ACC112 (cell line): ENCODE results near the gene LZTR1.
"Not testable (repeated sequence)": the region's sequence is repeated elsewhere in the genome, so short reads cannot be mapped to it uniquely, and the experiment has no call there.

Experiments used
- H2AFZ ChIP-seq: fragments of 200-600 bp; sonication (generic); one replicate; pipeline ENCODE4 v1.6.0; 2017; ENCODE audit warnings: antibody characterized with exemption, low read length; ENCODE audit not compliant: unreplicated experiment
- H3K27ac ChIP-seq: fragments of 200-600 bp; sonication (generic); 2 replicates; pipeline ENCODE4 v1.5.1; 2014; ENCODE audit warnings: low read depth, mild to moderate bottlenecking, antibody characterized with exemption, low read length, moderate library complexity
- H3K27me3 ChIP-seq: fragments of 200-600 bp; sonication (generic); 2 replicates; pipeline ENCODE4 v1.6.1; 2014; ENCODE audit warnings: mild to moderate bottlenecking, antibody characterized with exemption, low read length, moderate library complexity, mixed read lengths; ENCODE audit not compliant: insufficient read depth
- H3K36me3 ChIP-seq: fragments of 200-600 bp; sonication (generic); 2 replicates; pipeline ENCODE4 v1.6.1; 2016; ENCODE audit warnings: mild to moderate bottlenecking, antibody characterized with exemption, low read length, moderate library complexity, mixed read lengths; ENCODE audit not compliant: insufficient read depth
- H3K4me1 ChIP-seq: fragments of 200-600 bp; sonication (generic); one replicate; pipeline ENCODE4 v1.6.1; 2016; ENCODE audit warnings: low read length, mixed read lengths; ENCODE audit not compliant: insufficient read depth, unreplicated experiment, control insufficient read depth
- H3K4me3 ChIP-seq: fragments of 200-600 bp; sonication (generic); 2 replicates; pipeline ENCODE4 v1.5.1; 2014; ENCODE audit warnings: mild to moderate bottlenecking, low read depth, low read length
- H3K79me2 ChIP-seq: fragments of 200-600 bp; sonication (generic); one replicate; pipeline ENCODE4 v1.6.0; 2016; ENCODE audit warnings: low read length; ENCODE audit not compliant: control insufficient read depth, unreplicated experiment, insufficient read depth

Gene LZTR1

DNA sequence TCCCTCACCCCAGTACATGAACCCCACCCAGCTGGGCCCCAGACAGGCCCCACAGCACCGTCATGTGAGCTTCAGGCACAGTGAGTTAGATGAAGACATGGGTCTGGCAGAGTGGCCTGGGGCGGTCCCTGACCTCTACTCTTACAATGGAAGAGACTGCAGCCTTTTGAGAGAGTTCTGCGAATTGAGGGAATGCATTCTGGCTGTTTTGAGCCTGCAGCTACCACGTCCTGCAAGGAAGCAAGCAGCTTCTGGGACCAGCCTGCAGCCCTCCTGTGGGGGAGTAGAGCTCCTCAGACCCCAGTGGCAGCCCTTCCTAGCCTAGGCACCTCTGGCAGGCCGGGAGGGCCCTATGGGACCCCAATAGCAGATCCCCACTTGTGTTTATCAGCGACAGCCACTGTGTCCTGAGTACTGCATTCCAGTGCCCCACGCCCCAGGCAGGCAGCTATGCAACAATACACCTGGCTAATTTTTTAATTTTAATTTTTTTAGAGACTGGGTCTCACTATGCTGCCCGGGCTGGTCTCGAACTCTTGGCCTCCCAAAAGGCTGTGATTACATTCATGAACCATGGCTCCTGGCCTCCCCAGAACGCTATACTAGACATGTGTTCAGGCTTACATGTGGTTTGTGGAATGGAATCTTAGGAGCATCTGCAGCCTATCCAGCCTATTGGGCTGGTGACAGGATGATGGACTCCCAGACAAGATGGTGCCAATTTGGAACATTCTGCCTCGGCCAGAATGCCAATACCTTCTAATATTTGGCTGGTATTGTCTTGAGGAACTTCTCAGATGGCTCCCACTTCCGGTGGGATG, 51.0 kb downstream of the LZTR1 start:
- no peaks in the 10 kb centered on the region for H3K79me2 ChIP-seq
- H3K27me3 ChIP-seq, result no peaks in the 10 kb centered on the region; the same call in 1 of the 2 replicates
- no peak overlapping the region for H2AFZ ChIP-seq
- peaks cover 7% of the 10 kb centered on the region for H3K4me1 ChIP-seq
- no peaks in the 10 kb centered on the region for H3K36me3 ChIP-seq
- H3K27ac ChIP-seq, result no peak overlapping the region
- H3K4me3 ChIP-seq, result no peak overlapping the region

DNA sequence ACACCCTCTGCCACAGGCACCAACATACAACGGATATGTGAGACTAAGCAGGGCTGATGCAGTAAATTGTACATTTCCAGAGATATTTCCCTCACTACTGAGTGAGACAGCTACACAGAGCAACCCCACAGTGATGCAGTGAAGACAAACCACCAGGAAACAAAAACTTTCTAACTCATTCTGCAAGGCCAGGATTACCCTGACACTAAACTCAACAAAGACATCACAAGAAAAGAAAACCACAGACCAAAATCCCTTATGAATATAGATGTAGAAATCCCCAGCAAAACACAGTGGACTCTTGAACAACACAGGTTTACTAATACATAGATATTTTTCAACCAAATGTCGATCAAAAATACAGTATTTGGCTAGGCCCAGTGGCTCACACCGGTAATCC, 51.8 kb downstream of the LZTR1 start:
- Histone ChIP-seq H2AFZ (no peak overlapping the region), H3K27me3 (no peaks in the 10 kb centered on the region; the same call in 1 of the 2 replicates), H3K4me1 (peaks cover 12% of the 10 kb centered on the region), H3K79me2 (no peaks in the 10 kb centered on the region), H3K4me3 (no peak overlapping the region), H3K27ac (no peak overlapping the region), H3K36me3 (no peaks in the 10 kb centered on the region)

DNA sequence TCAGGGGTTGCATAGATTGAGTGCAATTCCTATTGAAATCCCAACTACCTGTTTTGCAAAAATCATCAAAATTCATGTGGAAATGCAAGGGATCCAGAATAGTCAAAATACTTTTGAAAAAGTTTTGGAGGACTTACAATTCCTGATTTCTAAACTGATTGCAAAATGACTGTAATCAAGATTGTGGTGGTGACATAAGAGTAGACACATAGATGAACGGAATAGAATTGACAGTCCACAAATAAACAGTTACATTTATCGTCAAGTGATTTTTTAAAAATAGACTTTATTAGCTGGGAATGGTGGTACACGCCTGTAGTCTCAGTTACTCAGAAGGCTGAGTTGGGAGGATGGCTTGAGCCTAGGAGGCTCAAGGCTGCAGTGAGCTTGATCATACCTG, 52.9 kb downstream of the LZTR1 start:
- H3K27me3 ChIP-seq, result no peaks in the 10 kb centered on the region; the same call in 1 of the 2 replicates
- peaks cover 12% of the 10 kb centered on the region for H3K4me1 ChIP-seq
- H3K36me3 ChIP-seq, result no peaks in the 10 kb centered on the region
- no peak overlapping the region for H3K27ac ChIP-seq
- H3K79me2 ChIP-seq, result no peaks in the 10 kb centered on the region
- no peak overlapping the region for H3K4me3 ChIP-seq
- no peak overlapping the region for H2AFZ ChIP-seq

DNA sequence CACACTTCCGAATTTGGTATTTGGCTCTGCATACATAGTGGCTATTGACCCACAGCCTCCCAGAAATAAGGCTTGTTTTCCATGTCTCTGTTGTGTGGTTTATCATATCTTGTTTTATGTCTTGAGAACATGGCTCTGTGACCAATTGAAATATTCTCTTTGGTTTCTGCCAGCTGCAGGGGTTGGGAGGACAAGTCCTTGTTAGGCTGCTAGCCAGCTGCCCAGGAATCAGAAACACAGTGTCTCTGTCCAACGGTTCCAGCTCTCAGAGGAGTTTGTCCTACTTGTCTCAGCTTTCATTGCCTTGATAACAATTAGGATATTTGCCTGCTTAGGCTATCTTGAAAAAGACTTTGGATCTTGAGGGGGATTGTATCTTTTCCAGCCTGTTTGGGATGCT, 56.3 kb downstream of the LZTR1 start:
- Histone ChIP-seq H2AFZ (peak overlapping the region; percentile 48), H3K4me1 (peaks cover 23% of the 10 kb centered on the region), H3K27me3 (no peaks in the 10 kb centered on the region), H3K27ac (peak overlapping the region; percentile 67), H3K4me3 (no peak overlapping the region), H3K36me3 (no peaks in the 10 kb centered on the region), H3K79me2 (no peaks in the 10 kb centered on the region)

DNA sequence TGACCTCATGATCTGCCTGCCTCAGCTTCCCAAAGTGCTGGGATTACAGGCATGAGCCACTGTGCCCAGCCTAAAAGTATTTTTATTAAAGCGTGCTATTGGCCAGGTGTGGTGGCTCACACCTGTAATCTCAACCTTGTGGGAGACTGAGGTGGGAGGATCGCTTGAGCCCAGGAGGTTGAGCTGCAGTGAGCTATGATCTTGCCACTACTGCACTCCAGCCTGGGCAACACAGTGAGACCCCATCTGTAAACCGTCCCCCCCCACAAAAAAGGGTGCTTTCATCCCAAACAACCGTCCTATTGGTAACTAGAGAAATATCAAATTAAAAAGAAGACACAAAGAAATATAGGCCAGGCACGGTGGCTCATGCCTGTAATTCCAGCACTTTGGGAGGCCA, 57.1 kb downstream of the LZTR1 start:
- not testable (repeated sequence) for H3K27ac ChIP-seq, H2AFZ ChIP-seq, H3K79me2 ChIP-seq, H3K4me3 ChIP-seq, H3K27me3 ChIP-seq, H3K36me3 ChIP-seq
- H3K4me1 ChIP-seq, result peaks cover 25% of the 10 kb centered on the region

DNA sequence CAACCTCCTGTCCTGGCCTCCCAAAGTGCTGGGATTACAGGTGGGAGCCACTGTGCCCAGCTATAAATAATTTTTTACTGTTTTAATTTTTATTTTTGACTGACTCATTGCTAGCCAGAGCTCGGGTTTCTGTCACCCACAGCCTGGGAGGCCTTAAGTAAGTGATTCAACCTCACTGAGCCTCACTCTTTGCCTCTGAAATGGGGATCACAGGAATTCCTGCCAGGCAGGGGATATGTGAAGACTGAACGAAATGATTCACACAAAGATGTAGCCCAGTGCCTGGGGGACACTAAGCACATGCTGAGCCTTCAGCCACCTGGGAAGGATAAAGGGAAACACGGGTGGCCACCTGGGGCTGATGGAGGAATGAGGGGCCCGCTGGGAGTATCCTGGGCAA, 59.8 kb downstream of the LZTR1 start:
- Histone ChIP-seq H3K4me1 (peaks cover 34% of the 10 kb centered on the region), H3K27ac (no peak overlapping the region), H3K36me3 (no peaks in the 10 kb centered on the region), H2AFZ (no peak overlapping the region), H3K4me3 (no peak overlapping the region), H3K27me3 (no peaks in the 10 kb centered on the region), H3K79me2 (no peaks in the 10 kb centered on the region)

DNA sequence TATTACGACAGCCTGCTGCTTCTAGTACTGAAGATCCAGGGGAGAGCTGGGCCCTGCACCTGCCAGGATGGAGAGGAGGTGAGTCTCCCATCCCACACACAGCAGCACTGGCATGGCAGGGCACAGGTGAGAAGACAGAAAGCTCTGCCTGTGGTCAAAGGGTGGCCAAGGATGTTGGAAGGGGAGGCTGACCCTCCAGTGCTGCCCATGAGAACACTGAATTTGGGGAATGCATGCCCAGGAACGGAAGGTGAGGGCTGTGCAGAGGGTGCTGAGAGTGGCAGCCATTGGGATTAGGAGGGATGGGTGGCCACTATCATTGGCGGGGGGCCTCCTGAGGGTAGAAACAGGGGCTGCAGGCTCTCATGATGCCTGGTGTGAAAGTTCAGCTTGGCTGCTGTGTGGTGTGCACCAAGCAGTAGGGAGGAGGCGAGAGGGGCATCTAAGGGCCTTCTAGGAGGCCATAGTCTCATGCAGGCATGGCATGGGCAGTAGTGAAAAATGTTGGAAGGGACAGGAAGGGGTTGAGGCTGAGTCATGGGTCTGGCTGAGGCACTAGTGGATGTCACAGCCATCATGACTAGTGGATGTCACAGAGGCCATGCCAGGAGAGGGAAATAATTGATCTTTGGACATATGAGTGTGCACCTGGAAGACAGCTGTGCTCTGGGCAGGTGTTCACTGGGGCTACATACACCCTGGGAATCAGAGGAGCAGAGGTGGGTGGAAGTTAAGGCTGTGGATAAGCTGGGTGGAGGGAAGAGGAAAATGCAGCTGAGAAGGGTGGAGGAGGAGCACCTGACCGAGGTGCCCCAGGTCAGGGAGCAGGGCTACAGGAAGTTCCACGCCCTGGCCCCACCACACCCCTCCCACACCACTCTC, 61.1 kb downstream of the LZTR1 start:
- H3K4me3 ChIP-seq, result no peak overlapping the region
- no peak overlapping the region for H2AFZ ChIP-seq
- H3K36me3 ChIP-seq, result no peaks in the 10 kb centered on the region
- no peaks in the 10 kb centered on the region for H3K27me3 ChIP-seq
- peaks cover 26% of the 10 kb centered on the region for H3K4me1 ChIP-seq
- H3K27ac ChIP-seq, result no peak overlapping the region
- no peaks in the 10 kb centered on the region for H3K79me2 ChIP-seq

DNA sequence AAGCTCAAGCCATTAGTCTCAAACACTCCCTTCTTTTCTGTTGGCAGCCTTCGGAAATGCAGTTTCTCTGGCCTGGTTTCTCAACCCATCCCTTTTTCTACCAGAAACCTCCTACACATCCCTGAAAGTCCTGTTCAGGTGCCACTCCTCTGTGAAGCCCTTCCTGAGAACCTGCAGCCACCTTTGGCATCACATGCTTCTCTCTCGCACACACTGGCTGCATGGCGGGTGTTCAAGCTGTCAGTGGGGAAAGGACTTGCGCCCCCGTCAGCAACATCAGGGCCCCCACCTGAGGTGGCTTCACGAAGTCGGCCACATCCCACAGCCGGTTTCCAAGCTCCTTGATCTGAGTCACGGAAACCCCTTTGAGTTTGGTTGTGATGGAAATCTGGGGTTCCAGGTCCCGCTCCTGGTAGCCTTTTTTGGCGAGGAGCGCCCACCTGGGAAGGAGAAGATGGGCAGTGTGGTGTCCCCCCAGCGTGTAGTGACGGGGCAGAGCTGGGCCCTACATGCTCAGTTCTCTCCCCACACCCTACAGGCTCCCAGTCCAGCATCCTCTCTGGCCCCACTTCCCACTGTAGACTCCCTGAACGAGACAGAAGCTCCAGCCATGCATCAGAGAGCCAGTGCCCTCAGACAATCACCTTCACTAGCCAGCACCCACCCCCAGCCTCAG, 61.9 kb downstream of the LZTR1 start:
- Histone ChIP-seq H3K27me3 (no peaks in the 10 kb centered on the region), H3K4me1 (peaks cover 22% of the 10 kb centered on the region), H3K4me3 (0 out of 2 replicates have a peak overlapping the region, but pooled peaks have one; percentile 37), H3K79me2 (no peaks in the 10 kb centered on the region), H3K27ac (peak overlapping the region; percentile 78; the same call in 1 of the 2 replicates), H3K36me3 (no peaks in the 10 kb centered on the region), H2AFZ (no peak overlapping the region)

DNA sequence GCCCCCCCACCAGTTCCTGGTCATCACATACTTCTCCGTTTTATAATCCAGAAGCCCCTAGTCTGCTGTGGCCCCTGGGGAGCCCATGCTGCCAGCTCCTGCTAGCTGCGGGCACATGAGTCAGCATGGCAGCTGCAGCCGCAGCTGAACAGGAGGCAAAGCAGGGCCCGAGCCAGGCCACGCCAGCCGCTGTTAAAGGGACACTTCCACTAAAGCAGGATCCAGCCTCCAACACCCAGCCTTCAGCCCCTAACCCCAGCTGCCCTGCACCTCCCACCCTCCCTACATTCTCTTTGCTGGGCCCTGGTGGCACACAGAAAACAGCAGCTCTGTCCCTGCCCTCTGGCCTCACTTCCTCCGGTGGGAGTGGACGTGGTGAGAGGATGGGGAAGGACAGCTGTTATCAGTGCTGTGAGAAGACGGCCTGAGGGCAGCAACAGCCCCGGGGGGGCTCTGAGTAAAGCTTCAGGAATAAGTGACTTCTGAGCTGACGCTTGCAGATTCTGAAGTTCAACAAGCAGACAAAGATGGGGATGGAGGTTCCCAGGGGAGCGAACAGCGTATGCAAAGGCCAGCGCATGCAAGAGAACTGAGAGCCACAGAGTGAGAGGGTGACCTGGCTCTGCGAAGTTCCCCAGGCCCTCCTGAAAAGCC, 63.0 kb downstream of the LZTR1 start:
- peaks cover 22% of the 10 kb centered on the region for H3K4me1 ChIP-seq
- no peaks in the 10 kb centered on the region for H3K36me3 ChIP-seq
- H3K27me3 ChIP-seq, result no peaks in the 10 kb centered on the region
- H3K4me3 ChIP-seq, result peak overlapping the region; percentile 73
- no peaks in the 10 kb centered on the region for H3K79me2 ChIP-seq
- peak overlapping the region; percentile 52 for H2AFZ ChIP-seq
- peak overlapping the region; percentile 78 for H3K27ac ChIP-seq
